ENCODE data around the gene RNASE9.

The RNASE9 gene

DNA sequence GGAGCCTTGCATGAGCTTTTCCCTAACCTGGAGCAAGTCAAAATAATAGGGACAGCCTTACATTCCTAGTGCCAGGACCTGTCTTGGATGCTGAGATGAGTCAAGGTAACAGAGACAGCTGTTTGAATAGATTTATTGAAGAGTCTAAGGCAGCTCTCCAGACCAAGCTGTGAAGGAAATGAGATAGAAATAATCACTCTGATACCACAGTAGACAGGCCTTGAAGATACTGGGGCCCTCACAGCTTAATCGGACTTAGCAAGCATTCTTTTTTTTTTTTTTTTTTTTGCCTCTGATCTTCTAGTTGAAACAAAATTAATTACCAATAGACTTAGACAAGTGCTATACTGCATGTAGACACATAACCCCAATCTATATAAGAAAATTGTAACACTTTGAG, 3.1 kb upstream of the RNASE9 start:
- Histone ChIP-seq H3K14ac (ENCODE audit: low read length) (no peak overlapping the region), H3K23ac (ENCODE audit: low read depth, low read length, poor library complexity) (no peak overlapping the region), H2BK5ac (ENCODE audit: low read length) (no peak overlapping the region), H4K8ac (ENCODE audit: low read depth, low read length) (no peak overlapping the region), H3K27ac (replicated peaks; ENCODE audit: low read length) (no peak overlapping the region), H3K79me1 (ENCODE audit: low read depth, low read length) (no peaks in the 10 kb centered on the region), H2AFZ (ENCODE audit: low read length) (no peak overlapping the region), H3K36me3 (replicated peaks in 1 of 2; ENCODE audit: control insufficient read depth in 2 of 2, insufficient read depth in 2 of 2, low read length in 2 of 2) (no peaks in the 10 kb centered on the region), H3K4me1 (ENCODE audit: control insufficient read depth in 2 of 2, insufficient read depth in 1 of 2, low read depth in 1 of 2, low read length in 2 of 2) (no peaks in the 10 kb centered on the region), H4K91ac (ENCODE audit: low read depth, low read length, poor library complexity) (no peak overlapping the region), H3K27me3 (ENCODE audit: control insufficient read depth in 3 of 3, insufficient read depth in 3 of 3, low read depth in 1 of 3, low read length in 3 of 3) (no peaks in the 10 kb centered on the region), H3K18ac (ENCODE audit: low read length) (no peak overlapping the region), H3K9me3 (replicated peaks in 1 of 2; ENCODE audit: control insufficient read depth in 2 of 2, insufficient read depth in 1 of 2, low read depth in 1 of 2, low read length in 2 of 2) (peaks cover 0 to under 1% of the 10 kb centered on the region in 2 donors), H2BK12ac (ENCODE audit: low read length) (no peak overlapping the region), H3K4me3 (ENCODE audit: low read length in 2 of 2) (no peak overlapping the region), H3K9ac (ENCODE audit: low read depth, low read length, poor library complexity) (no peak overlapping the region), H3K4me2 (ENCODE audit: insufficient read depth, low read length, poor library complexity, severe bottlenecking) (no peak overlapping the region), H2BK120ac (ENCODE audit: low read depth, low read length) (no peak overlapping the region), H2BK15ac (ENCODE audit: low read length) (no peak overlapping the region), H2AK5ac (ENCODE audit: low read depth, low read length) (no peak overlapping the region), H3K4ac (ENCODE audit: low read length) (no peak overlapping the region)
- no peak for DNase-seq (ENCODE audit: low spot score)
- WGBS, 2 donors (ENCODE audit: extremely low coverage in 2 of 2, insufficient read length in 2 of 2, insufficient replicate concordance in 1 of 2): no CpG with 5 or more reads among the region's 1 CpG

DNA sequence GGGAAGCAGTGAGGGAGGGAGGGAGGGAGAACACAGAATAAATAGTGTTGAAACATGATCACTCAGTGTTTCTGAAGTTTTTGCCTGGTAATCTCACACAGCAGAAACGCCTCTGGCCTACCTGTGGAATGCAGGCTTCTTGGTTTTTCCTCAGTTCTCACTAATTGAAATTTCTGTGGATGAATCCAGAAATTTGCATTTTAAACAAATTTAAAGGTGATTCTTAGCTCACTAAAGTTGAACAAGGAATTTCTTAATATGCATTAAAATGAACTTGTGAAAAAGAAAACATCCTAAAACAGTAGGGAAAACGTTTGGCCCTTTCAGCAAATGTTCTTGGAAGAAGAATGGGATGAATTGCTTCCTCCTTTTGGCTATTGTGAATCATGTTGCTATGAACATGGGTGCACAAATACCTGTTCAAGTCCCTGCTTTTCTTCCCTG, 1.4 kb downstream of the RNASE9 start:
- Histone ChIP-seq H3K36me3 (replicated peaks in 1 of 2; ENCODE audit: control insufficient read depth in 2 of 2, insufficient read depth in 2 of 2, low read length in 2 of 2) (no peaks in the 10 kb centered on the region), H3K79me1 (ENCODE audit: low read depth, low read length) (no peaks in the 10 kb centered on the region), H3K4me2 (ENCODE audit: insufficient read depth, low read length, poor library complexity, severe bottlenecking) (no peak overlapping the region), H3K4ac (ENCODE audit: low read length) (no peak overlapping the region), H2BK120ac (ENCODE audit: low read depth, low read length) (no peak overlapping the region), H4K91ac (ENCODE audit: low read depth, low read length, poor library complexity) (no peak overlapping the region), H3K27me3 (ENCODE audit: control insufficient read depth in 3 of 3, insufficient read depth in 3 of 3, low read depth in 1 of 3, low read length in 3 of 3) (peaks cover 0 to 2% (median 0%) of the 10 kb centered on the region in 3 experiments), H3K4me1 (ENCODE audit: control insufficient read depth in 2 of 2, insufficient read depth in 1 of 2, low read depth in 1 of 2, low read length in 2 of 2) (no peaks in the 10 kb centered on the region), H3K9me3 (replicated peaks in 1 of 2; ENCODE audit: control insufficient read depth in 2 of 2, insufficient read depth in 1 of 2, low read depth in 1 of 2, low read length in 2 of 2) (no peaks in the 10 kb centered on the region), H3K27ac (replicated peaks; ENCODE audit: low read length) (no peak overlapping the region), H3K18ac (ENCODE audit: low read length) (no peak overlapping the region), H3K9ac (ENCODE audit: low read depth, low read length, poor library complexity) (no peak overlapping the region), H2AK5ac (ENCODE audit: low read depth, low read length) (no peak overlapping the region), H3K14ac (ENCODE audit: low read length) (no peak overlapping the region), H2BK15ac (ENCODE audit: low read length) (no peak overlapping the region), H3K23ac (ENCODE audit: low read depth, low read length, poor library complexity) (no peak overlapping the region), H2AFZ (ENCODE audit: low read length) (no peak overlapping the region), H4K8ac (ENCODE audit: low read depth, low read length) (no peak overlapping the region), H2BK5ac (ENCODE audit: low read length) (no peak overlapping the region), H2BK12ac (ENCODE audit: low read length) (no peak overlapping the region), H3K4me3 (ENCODE audit: low read length in 2 of 2) (no peak overlapping the region)
- no peak for DNase-seq (ENCODE audit: low spot score)
- no CpG with 5 or more reads among the region's 2 CpGs for WGBS, 2 donors (ENCODE audit: extremely low coverage in 2 of 2, insufficient read length in 2 of 2, insufficient replicate concordance in 1 of 2)

DNA sequence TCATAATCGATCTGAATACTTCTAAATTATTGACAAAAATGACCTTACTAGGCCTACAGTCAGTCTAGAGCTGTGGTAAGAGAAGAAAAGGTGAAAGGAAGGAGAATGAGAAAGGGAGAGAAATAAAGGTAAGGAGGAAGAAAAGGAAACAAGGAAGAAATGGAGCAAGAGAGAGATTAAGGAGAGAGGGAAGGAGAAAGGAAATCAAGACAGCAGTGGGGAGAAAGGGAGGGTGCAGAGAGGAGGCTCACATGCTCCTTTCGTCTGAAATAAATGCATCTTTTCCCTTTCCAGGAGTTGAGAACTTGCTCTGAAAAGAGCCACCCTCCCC, 3.7 kb downstream of the RNASE9 start:
- no peak overlapping the region for H3K9ac ChIP-seq (ENCODE audit: low read depth, low read length, poor library complexity)
- no peak overlapping the region for H4K8ac ChIP-seq (ENCODE audit: low read depth, low read length)
- H3K27me3 ChIP-seq (ENCODE audit: control insufficient read depth in 3 of 3, insufficient read depth in 3 of 3, low read depth in 1 of 3, low read length in 3 of 3): peaks cover 0 to 2% (median 0%) of the 10 kb centered on the region in 3 experiments
- no peak overlapping the region for H2AFZ ChIP-seq (ENCODE audit: low read length)
- no peak overlapping the region for H3K4me3 ChIP-seq (ENCODE audit: low read length in 2 of 2)
- H3K23ac ChIP-seq (ENCODE audit: low read depth, low read length, poor library complexity): no peak overlapping the region
- no peak overlapping the region for H3K4me2 ChIP-seq (ENCODE audit: insufficient read depth, low read length, poor library complexity, severe bottlenecking)
- H3K27ac ChIP-seq (replicated peaks; ENCODE audit: low read length): no peak overlapping the region
- H2BK5ac ChIP-seq (ENCODE audit: low read length): no peak overlapping the region
- no peak for DNase-seq (ENCODE audit: low spot score)
- H2BK120ac ChIP-seq (ENCODE audit: low read depth, low read length): no peak overlapping the region
- H3K9me3 ChIP-seq (replicated peaks in 1 of 2; ENCODE audit: control insufficient read depth in 2 of 2, insufficient read depth in 1 of 2, low read depth in 1 of 2, low read length in 2 of 2): no peaks in the 10 kb centered on the region
- no peak overlapping the region for H4K91ac ChIP-seq (ENCODE audit: low read depth, low read length, poor library complexity)
- no CpG with 5 or more reads among the region's 2 CpGs for WGBS, 2 donors (ENCODE audit: extremely low coverage in 2 of 2, insufficient read length in 2 of 2, insufficient replicate concordance in 1 of 2)
- no peak overlapping the region for H2BK12ac ChIP-seq (ENCODE audit: low read length)
- no peaks in the 10 kb centered on the region for H3K4me1 ChIP-seq (ENCODE audit: control insufficient read depth in 2 of 2, insufficient read depth in 1 of 2, low read depth in 1 of 2, low read length in 2 of 2)
- H2AK5ac ChIP-seq (ENCODE audit: low read depth, low read length): no peak overlapping the region
- H3K79me1 ChIP-seq (ENCODE audit: low read depth, low read length): no peaks in the 10 kb centered on the region
- H3K18ac ChIP-seq (ENCODE audit: low read length): no peak overlapping the region
- H3K4ac ChIP-seq (ENCODE audit: low read length): no peak overlapping the region
- no peak overlapping the region for H3K14ac ChIP-seq (ENCODE audit: low read length)
- H2BK15ac ChIP-seq (ENCODE audit: low read length): no peak overlapping the region
- no peaks in the 10 kb centered on the region for H3K36me3 ChIP-seq (replicated peaks in 1 of 2; ENCODE audit: control insufficient read depth in 2 of 2, insufficient read depth in 2 of 2, low read length in 2 of 2)

DNA sequence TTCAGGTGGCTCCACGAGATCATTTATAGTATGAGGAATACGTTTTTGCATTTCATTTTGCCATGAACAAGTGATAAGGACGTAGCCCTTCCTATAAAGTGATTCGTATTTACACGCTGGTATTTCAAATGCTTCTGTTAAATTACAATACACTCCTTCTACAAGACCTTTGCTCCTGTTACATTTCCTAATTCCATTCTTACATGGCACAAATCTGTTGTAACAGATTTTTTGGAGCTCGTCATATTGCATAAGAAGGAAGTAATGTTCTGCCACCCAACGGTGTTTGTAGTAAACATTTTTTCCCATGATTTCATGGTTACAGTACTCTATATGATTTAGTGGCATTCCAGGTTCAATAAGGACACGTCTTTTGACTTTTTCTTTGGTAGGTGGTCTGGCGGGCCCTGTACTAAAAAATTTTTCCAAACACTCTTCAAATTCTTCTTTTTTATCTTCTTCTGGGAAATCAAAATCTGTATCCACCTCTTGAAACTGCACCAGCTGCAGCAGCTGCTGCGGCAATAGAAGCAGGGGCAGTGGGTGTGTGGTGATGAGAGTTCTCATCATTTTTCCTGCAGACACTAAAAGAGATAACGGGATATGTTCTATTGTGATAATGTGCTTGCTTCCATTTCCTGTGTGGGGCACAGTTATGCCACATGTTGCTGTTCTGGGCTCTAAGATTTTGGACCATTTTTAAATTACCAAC, 4.2 kb downstream of the RNASE9 start:
- Histone ChIP-seq H2BK15ac (ENCODE audit: low read length) (no peak overlapping the region), H3K27ac (replicated peaks; ENCODE audit: low read length) (no peak overlapping the region), H2BK12ac (ENCODE audit: low read length) (no peak overlapping the region), H3K27me3 (ENCODE audit: control insufficient read depth in 3 of 3, insufficient read depth in 3 of 3, low read depth in 1 of 3, low read length in 3 of 3) (peaks cover 0 to 2% (median 0%) of the 10 kb centered on the region in 3 experiments), H3K4ac (ENCODE audit: low read length) (no peak overlapping the region), H3K9me3 (replicated peaks in 1 of 2; ENCODE audit: control insufficient read depth in 2 of 2, insufficient read depth in 1 of 2, low read depth in 1 of 2, low read length in 2 of 2) (no peaks in the 10 kb centered on the region), H3K14ac (ENCODE audit: low read length) (no peak overlapping the region), H4K8ac (ENCODE audit: low read depth, low read length) (no peak overlapping the region), H3K4me1 (ENCODE audit: control insufficient read depth in 2 of 2, insufficient read depth in 1 of 2, low read depth in 1 of 2, low read length in 2 of 2) (no peaks in the 10 kb centered on the region), H3K9ac (ENCODE audit: low read depth, low read length, poor library complexity) (no peak overlapping the region), H4K91ac (ENCODE audit: low read depth, low read length, poor library complexity) (no peak overlapping the region), H3K23ac (ENCODE audit: low read depth, low read length, poor library complexity) (no peak overlapping the region), H2BK5ac (ENCODE audit: low read length) (no peak overlapping the region), H3K4me2 (ENCODE audit: insufficient read depth, low read length, poor library complexity, severe bottlenecking) (no peak overlapping the region), H3K4me3 (ENCODE audit: low read length in 2 of 2) (no peak overlapping the region), H2AFZ (ENCODE audit: low read length) (no peak overlapping the region), H2BK120ac (ENCODE audit: low read depth, low read length) (no peak overlapping the region), H3K79me1 (ENCODE audit: low read depth, low read length) (no peaks in the 10 kb centered on the region), H3K18ac (ENCODE audit: low read length) (no peak overlapping the region), H2AK5ac (ENCODE audit: low read depth, low read length) (no peak overlapping the region), H3K36me3 (replicated peaks in 1 of 2; ENCODE audit: control insufficient read depth in 2 of 2, insufficient read depth in 2 of 2, low read length in 2 of 2) (no peaks in the 10 kb centered on the region)
- no peak for DNase-seq (ENCODE audit: low spot score)
- no CpG with 5 or more reads among the region's 11 CpGs for WGBS, 2 donors (ENCODE audit: extremely low coverage in 2 of 2, insufficient read length in 2 of 2, insufficient replicate concordance in 1 of 2)
